ENCODE measurements around the gene LAGE3. TPM values are rescaled to one million over a fixed set of nuclear protein-coding genes. Genes with fewer than 3 reads are reported as not detected.

The LAGE3 gene
- total and polyA plus RNA-seq, 10 of the 15 experiments (the other 5 are each of a cell fraction or from before 2014, with no cell fraction given), result 5.3 to 63.7 (median 19.7) TPM

DNA sequence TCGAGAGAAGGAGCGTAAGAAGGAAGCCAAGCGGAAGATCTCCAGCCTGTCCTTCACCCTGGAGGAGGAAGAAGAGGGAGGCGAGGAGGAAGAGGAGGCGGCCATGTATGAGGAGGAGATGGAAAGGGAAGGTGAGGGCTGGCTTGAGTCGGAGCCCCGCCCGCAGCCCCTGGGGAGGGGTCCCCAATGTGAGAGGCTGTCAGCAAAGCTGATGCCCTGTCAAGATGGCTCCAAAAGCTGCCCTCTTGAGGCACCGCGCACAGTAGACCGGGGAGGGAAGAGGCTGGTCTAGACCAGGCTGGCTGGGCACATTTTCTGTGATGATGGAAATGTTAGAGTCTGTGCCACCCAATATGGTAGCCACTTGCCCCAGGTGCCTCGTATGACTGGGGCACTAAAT, 32.7 kb downstream of the LAGE3 start (continued):
- TF ChIP-seq E2F4 (IDR thresholded peaks at IDR 0.05; ENCODE audit: low read depth, low read length), result no peak

- H3K4me3 ChIP-seq, result no peak overlapping the region
- H4K20me1 ChIP-seq (ENCODE audit: control insufficient read depth, insufficient read depth), result no peaks in the 10 kb centered on the region
- ChIA-PET SMC1A (ENCODE audit: uncharacterized antibody, unreplicated experiment) (no interaction called here), POLR2A (interaction anchor here (1.0 kb wide), 1 partner anchor 13 kb away, joined by 4 read pairs; no protein-coding TSS in a partner anchor), CTCF (no interaction called here), RAD21 (ENCODE audit: unreplicated experiment) (no interaction called here)
- H3K4me2 ChIP-seq (ENCODE audit: control insufficient read depth, insufficient read depth), result no peak overlapping the region
- DNase-seq (ENCODE audit: low read depth, low spot score) (no peak), FAIRE-seq (no peak), ATAC-seq (no peak)
- WGBS (ENCODE audit: insufficient coverage, insufficient replicate concordance, low lambda C conversion rate, missing lambda C conversion rate), result 75% methylated on average over 16 of the region's 16 CpGs
- H2AFZ ChIP-seq (ENCODE audit: control insufficient read depth, low read depth, low read length), result no peak overlapping the region
- no peaks in the 10 kb centered on the region for H3K9me3 ChIP-seq (replicated peaks; ENCODE audit: control insufficient read depth, insufficient read depth, low read length)
- H3K27ac ChIP-seq (ENCODE audit: control insufficient read depth, insufficient read depth), result no peak overlapping the region
- H3K4me1 ChIP-seq (ENCODE audit: control insufficient read depth, insufficient read depth, low read length), result 0 out of 2 replicates have a peak, but pooled peaks cover 3% of the 10 kb centered on the region
- H3K9ac ChIP-seq (ENCODE audit: control insufficient read depth, insufficient read depth, low read length), result no peak overlapping the region
- no peaks in the 10 kb centered on the region for H3K27me3 ChIP-seq (replicated peaks in 1 of 2; ENCODE audit: control insufficient read depth in 2 of 2, insufficient read depth in 2 of 2, low read length in 1 of 2)
- intact Hi-C loops (cut with micrococcal nuclease; ENCODE audit: unreplicated experiment) (no loop called here), in situ Hi-C loops (cut with MboI) (no loop called here)
- TF ChIP-seq MYC (IDR thresholded peaks at IDR 0.05; ENCODE audit: insufficient read depth, insufficient read length, insufficient replicate concordance, low read length, severe bottlenecking) (no peak), CBFB (IDR thresholded peaks at IDR 0.05; ENCODE audit: low read depth) (no peak), HSF1 (IDR thresholded peaks at IDR 0.05; ENCODE audit: low read depth, low read length) (no peak), MAX (IDR thresholded peaks at IDR 0.05; ENCODE audit: low read depth, low read length) (no peak)
- peaks cover 0 to 7% of the 10 kb centered on the region in 2 experiments; a peak in 2 of 4 replicates for H3K36me3 ChIP-seq (ENCODE audit: control insufficient read depth in 2 of 2, insufficient read depth in 2 of 2, low read length in 1 of 2)
- peaks cover 6% of the 10 kb centered on the region for H3K79me2 ChIP-seq (ENCODE audit: control insufficient read depth, insufficient read depth, low read length)
- no TSS peak for BruUV-seq (replicated peaks)
These were observed 33.3 kb downstream of the LAGE3 start for GRCh38 chrX:154445776-154446175.

Data from GM12878 (cell line).